ENCODE results near the gene RPL31.

DNA sequence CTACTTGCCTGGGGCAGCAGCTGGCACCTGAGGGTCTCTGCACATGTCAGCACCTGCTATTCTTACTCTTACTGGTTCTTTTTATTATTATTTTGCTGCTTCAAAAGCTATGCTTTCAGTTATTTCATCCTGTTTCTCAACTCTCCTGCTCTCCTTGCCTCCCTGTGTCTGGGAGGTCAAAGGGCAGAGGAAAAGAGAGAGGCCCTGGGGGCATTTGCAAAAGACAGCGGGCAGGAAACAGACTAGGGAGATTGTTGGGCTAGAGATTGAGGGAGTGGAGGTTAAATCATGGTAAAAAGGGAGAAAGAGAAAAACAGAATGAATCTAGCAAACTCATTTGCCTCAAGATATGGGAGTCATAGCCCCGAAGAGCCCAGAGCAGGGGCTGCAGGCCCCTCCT lies 21.1 kb upstream of the RPL31 start:
- no peak for TF ChIP-seq POLR2A (IDR thresholded peaks at IDR 0.05)
- TF ChIP-seq, protein P1, sequence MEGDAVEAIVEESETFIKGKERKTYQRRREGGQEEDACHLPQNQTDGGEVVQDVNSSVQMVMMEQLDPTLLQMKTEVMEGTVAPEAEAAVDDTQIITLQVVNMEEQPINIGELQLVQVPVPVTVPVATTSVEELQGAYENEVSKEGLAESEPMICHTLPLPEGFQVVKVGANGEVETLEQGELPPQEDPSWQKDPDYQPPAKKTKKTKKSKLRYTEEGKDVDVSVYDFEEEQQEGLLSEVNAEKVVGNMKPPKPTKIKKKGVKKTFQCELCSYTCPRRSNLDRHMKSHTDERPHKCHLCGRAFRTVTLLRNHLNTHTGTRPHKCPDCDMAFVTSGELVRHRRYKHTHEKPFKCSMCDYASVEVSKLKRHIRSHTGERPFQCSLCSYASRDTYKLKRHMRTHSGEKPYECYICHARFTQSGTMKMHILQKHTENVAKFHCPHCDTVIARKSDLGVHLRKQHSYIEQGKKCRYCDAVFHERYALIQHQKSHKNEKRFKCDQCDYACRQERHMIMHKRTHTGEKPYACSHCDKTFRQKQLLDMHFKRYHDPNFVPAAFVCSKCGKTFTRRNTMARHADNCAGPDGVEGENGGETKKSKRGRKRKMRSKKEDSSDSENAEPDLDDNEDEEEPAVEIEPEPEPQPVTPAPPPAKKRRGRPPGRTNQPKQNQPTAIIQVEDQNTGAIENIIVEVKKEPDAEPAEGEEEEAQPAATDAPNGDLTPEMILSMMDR (IDR thresholded peaks at IDR 0.05), result no peak
